HG02763 (cell line): ENCODE results near the gene FAM171A1.

Source experiments
- ATAC-seq: cut with Tn5 transposase; IDR thresholded peaks from one replicate; pipeline ENCODE4 v1.9.1; 2021; ENCODE audit warnings: mild to moderate bottlenecking, moderate library complexity; ENCODE audit not compliant: unreplicated experiment

FAM171A1 gene

DNA sequence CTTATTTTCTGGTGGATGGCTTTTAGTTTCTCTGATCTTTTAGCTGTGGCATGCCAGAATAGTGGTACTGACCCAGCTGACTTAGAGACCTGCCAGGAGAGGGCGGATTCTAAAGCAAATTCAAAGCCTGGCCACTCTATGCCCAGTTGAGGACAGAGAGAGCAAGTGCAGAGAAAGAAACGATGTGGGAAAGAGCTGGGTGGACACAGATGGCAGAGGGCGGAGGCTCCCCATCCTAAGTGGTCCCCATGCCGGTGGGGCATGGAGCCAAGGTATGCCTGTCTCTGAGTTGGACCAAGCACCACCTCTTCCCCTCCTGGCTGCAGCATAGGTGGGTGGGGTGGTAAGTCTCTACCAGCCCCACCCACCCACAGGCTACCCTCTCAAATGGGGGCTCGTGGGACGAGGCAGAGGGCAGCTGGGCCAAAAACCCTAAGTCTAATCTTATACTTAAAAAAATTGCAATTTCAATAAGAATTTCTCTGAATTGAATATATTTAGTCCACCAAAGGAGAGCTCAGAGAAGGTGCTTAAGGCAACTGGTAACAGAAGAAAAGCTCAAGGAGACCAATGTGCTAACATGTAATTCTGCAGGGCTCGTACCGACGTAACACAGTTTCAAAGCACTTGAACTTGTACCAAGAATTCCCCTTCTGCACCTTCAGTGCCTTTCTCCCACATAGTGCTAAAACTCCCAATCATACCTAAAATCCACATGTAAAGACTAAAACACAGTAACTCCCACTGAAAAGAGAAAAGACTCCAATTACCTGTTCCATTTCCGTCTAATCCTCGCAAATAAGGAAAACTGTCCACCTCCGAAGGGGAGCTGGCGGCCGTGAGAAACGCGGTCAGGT lies 116.9 kb downstream of the FAM171A1 start:
- ATAC-seq = no peak

- no peak for ATAC-seq
Measured at GRCh38 chr10:15252396-15252795, 118.7 kb downstream of the FAM171A1 start.

DNA sequence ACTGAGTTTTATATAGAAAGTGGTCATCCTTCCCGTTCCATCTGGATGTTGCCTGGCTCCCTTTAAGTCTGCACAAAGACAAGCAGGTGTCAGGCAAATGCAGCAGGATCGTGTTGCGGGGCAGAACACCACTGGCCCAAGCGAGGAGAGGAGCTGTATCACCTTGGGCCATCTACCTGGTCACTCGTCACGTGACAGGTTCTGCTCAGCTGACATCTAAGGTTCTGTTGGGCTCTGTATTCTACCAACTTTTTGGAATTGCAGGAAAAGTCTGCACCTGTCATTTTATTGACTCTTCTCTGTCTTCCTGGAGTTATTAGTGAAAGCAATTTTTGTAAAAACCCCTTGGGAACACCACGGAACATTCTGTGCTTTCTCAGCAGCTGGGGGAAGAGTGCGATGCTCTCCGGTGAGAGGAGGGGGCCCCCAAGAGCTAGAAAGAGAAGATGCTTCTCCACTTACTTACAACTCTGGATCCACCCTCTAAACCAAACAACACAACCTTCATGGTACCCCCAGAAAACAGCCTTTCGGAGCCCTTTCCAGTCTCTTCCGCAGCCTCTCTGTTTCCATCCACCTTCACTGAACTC lies 119.2 kb downstream of the FAM171A1 start:
- ATAC-seq = no peak

- no peak for ATAC-seq
Measured at GRCh38 chr10:15245530-15245929, 125.6 kb downstream of the FAM171A1 start.

DNA sequence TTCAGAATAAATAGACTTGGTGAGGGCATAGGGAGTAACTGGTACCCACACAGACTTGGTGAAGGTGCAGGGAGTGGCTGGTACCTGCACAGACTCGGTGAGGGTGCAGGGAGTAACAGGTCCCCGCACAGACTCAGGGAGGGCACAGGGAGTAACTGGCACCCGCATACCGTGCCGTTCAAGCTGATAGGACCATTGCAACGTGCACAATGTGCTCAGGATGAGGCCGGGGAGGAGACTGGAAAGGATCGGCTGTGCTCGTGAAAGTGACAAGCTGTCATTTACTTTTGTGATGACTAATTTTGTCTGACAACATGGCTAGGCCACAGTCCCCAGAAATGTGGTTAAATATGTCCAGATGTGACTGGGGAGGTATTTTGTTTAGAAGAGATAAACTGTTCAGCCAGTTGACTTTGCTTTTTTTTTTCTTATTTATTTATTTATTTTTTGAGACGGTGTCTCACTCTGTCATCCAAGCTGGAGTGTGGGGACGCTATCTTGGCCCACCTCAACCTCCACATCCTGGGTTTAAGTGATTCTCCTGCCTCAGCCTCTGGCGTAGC lies 126.4 kb downstream of the FAM171A1 start:
- no peak for ATAC-seq

DNA sequence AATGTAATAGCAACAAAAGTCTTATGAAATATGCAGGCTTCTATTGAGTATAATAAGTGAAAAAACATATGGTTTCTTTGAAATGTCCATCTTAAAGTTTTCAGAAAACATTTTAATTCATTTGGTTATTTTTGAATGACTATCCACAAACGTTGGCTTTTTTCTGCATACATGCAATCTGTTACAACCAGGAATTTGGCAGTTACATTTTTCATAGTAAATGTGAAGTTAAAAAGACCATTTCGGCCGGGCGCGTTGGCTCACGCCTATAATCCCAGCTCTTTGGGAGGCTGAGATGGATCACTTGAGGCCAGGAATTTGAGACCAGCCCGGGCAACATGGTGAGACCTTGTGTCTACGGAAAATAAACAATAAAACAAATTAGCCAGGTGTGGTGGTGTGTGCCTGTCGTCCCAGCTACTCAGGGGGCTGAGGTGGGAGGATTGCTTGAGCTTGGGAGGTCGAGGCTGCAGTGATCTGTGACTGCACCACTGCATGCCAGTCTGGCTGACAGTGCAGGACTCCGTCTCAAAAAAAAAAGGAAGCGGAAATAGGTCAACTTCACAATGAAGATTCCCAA lies 128.7 kb downstream of the FAM171A1 start:
- ATAC-seq = no peak

DNA sequence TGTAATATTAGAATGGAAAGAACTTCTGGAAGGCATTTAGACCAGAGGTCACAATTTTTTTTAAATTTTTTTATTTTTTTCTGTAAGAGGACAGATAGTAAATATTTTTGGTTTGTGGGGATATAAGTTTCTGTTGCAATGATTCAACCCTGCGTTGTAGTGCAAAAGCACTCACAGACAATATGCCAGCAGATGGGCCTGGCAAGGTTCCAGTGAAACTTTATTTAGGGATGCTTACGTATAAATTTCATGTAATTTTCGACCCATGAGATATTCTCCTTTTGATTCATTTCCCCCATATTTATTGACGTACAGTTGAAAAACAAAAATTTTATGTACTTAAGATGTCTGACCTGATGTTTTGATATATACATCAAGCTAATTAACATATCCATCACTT lies 129.8 kb downstream of the FAM171A1 start:
- ATAC-seq = no peak

DNA sequence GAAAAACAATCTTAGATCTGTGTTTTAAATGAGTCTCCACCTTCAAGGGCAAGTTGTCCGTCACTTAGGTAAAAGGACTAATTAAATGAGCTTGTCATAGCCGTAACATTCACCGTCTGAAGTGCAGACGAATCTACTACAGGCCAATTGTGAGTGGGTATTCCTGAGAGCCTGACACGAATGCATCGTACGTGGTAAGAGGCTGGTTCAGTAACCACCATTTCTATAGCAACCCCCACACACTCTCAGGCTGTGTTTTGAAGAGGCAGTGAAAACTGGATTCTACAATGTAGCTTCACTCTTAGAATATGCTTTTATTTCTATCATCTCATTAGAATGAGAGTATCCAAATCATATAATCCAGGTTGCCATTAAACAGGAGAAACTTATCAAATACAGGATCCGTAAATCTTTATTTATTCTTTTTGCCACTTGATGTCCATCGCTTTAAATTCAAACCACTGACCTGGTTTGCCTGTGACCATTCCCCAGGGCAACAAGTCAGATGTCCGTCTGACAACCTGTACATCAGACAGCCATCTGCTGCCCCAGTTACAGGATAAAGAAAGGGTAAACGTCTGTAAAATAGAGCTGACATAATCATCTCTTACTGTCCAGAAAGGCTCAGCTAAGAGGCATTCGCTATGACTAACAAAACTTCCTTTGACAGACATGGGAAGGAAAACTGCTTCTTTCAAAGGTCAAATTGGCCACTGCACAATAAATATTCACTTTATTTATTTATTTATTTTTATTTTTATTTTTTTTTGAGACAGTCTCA lies 132.3 kb downstream of the FAM171A1 start:
- no peak for ATAC-seq

GRCh38 chr10:15237351-15237750 lies 133.7 kb downstream of the FAM171A1 start:
- no peak for ATAC-seq

DNA sequence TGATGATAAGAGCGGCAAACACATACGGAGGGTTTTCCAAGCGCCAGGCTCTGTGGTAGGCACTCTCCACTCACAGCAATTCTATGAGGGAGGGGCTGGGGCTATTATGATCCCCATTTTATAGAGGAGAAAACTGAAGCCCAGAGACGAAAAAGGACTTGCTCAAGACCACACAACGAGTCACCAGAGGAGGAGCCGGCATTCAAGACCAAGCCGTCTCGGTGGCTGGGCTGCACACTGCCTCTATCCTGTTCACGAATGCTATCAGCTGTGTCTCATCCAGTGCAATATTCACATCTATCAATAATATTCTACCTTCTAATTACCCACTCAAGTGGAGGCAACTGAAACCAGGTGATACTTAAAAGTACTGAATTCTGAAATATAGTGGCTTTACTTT lies 134.7 kb downstream of the FAM171A1 start:
- no peak for ATAC-seq

- ATAC-seq = no peak
Measured at GRCh38 chr10:15232279-15232678, 138.8 kb downstream of the FAM171A1 start.

- ATAC-seq = no peak
Measured at GRCh38 chr10:15231426-15231825, 139.7 kb downstream of the FAM171A1 start.

DNA sequence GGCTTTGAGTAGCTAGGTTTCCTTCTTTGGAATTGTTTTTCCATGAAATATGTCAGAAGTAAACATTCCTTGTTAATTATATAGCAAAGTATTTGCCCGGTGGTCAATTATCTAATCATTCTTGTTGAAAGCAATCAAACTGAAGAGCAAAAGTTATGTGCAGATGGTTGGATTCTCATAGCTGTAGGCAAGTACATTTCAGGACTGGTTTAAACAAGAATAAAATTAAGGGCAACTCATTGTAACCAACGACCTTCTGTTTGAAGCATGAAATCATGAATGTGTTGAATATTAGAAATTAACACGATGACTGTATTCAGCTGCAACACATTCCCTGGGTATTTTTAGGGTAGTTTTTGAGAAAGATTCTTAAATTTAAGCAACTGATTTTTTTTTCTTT lies 140.8 kb downstream of the FAM171A1 start:
- ATAC-seq = no peak

DNA sequence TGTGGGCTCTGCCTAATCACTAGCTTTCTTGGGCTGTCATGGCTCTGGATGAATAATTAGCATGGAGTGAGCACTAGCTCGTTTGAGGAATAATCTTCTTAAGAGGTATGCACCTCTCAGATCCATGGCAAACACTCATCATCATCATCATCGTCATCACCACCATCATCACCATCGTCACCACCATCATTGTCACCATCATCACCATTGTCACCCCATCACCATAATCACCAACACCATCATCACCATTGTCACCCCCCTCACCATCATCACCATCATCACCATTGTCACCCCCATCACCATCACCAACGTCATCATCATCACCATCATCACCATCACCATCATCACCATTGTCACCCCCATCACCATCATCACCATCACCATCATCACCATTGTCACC lies 141.8 kb downstream of the FAM171A1 start:
- no peak for ATAC-seq

DNA sequence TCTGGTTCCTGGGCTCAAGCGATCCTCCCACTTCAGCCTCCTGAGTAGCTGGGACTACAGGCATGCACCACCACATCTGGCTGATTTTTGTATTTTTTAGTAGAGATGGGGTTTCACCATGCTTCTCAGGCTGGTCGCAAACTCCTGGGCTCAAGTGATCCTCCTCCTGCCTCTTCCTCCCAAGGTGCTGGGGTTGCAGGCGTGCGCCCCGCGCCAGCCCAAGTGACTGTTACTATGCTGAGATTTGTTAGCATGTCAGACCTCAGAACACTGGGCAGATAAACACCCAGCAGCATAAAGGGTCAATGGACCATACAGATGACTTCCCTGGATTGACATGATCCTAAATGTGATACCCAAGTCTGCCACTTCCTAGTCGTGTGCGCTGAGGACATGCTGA lies 142.7 kb downstream of the FAM171A1 start:
- ATAC-seq = no peak

- ATAC-seq = no peak
Measured at GRCh38 chr10:15227611-15228372, 143.3 kb downstream of the FAM171A1 start.

- no peak for ATAC-seq
Measured at GRCh38 chr10:15225511-15225910, 145.6 kb downstream of the FAM171A1 start.

DNA sequence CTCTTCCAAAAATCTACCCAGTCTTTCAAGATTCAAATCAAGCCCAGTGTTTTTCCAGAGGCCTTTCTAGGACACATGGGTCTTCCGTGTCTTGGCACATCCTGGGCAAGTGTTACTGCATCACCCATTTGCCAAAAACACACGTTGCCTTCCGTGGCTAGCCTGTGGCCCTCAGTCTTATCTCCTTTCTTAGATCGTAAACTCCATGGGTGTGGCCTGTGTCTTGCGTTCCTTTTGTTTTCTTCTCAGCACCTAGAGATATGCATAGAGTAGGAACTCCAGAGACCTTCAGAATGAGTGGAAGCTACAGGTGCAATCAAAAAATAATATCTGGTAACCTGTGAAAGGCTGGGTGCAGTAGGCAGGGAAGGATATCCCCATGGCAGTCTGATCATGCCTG lies 146.1 kb downstream of the FAM171A1 start:
- no peak for ATAC-seq

- no peak for ATAC-seq
Measured at GRCh38 chr10:15223174-15223573, 147.9 kb downstream of the FAM171A1 start.

GRCh38 chr10:15222511-15222910 lies 148.6 kb downstream of the FAM171A1 start:
- no peak for ATAC-seq
